GM19395 (cell line): ENCODE data around the gene AGPAT2.

Source experiments
- ATAC-seq: cut with Tn5 transposase; IDR thresholded peaks from one replicate; pipeline ENCODE4 v1.9.1; 2021; ENCODE audit warnings: mild to moderate bottlenecking, moderate library complexity; ENCODE audit not compliant: unreplicated experiment

Gene AGPAT2

DNA sequence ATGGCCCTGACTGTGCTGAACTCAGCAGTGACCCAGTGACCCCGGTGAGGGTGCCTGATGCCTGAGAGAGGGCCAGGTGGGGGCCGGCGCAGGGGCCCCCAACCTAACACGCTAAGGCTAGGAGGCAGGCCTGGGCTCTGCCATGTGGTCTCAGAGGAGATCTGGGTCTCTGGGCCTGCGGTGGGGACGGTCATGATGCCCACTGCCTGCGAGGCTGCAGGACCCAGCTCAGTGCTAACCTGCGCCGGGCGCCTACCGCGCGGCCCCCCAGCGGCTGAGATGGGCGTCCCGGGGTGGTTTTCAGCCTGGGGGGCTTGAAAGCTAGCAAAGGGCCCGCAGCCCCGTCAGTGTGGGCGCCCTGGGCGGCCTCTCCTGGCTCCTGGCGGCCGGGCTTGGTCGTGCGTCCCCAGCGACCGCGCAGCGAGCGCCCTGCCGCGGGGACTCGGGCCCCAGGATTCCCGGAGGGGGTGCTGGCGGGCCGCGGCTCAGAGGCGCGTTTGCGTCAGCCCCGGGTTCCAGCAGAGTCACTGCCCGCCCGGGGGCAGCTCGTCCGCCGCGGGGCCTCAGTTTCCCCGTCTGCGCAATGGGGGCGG lies 22.1 kb downstream of the AGPAT2 start:
- no peak for ATAC-seq

DNA sequence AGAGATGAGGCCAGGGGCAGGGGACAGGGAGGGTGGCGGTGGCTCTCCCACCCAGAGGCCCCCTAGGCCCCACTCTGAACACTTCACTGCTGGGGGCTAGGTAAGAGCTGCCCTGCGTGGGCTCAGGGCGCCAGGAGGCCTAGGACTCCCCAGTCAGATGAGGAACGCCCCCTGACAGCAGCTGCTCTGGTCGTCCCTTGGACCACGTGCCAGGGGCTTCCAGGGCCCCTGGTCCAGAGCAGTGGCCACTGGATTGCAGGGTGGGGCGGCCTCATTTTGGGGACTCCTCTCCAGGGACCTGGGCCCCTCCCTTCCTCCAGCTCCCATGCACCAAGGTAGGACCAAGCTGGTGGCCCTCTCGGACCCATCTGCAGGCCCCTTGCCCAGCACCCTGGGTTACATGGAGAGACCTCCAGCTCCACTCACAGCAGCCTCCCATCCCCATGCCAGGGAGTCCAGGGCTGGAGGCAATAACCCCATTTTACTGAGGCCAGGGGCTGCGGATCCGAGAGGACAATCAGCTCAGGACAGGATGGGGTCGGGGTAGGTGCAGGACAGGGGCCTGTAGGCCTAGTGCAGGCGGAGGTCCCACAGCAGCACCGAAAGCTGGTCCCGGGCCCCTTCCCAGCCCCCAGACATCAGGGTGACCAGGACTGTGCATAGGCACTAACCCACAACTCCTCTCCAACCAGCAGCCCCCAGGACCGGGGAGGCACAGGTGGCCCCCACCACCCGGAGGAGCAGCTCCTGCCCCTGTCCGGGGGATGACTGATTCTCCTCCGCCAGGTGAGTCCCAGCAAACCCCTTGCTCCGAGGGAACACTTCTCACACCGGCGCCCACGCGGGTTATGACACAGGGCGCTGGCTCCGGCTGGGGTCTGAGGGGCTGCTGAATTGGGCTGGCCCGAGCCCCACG lies 23.0 kb downstream of the AGPAT2 start:
- no peak for ATAC-seq

DNA sequence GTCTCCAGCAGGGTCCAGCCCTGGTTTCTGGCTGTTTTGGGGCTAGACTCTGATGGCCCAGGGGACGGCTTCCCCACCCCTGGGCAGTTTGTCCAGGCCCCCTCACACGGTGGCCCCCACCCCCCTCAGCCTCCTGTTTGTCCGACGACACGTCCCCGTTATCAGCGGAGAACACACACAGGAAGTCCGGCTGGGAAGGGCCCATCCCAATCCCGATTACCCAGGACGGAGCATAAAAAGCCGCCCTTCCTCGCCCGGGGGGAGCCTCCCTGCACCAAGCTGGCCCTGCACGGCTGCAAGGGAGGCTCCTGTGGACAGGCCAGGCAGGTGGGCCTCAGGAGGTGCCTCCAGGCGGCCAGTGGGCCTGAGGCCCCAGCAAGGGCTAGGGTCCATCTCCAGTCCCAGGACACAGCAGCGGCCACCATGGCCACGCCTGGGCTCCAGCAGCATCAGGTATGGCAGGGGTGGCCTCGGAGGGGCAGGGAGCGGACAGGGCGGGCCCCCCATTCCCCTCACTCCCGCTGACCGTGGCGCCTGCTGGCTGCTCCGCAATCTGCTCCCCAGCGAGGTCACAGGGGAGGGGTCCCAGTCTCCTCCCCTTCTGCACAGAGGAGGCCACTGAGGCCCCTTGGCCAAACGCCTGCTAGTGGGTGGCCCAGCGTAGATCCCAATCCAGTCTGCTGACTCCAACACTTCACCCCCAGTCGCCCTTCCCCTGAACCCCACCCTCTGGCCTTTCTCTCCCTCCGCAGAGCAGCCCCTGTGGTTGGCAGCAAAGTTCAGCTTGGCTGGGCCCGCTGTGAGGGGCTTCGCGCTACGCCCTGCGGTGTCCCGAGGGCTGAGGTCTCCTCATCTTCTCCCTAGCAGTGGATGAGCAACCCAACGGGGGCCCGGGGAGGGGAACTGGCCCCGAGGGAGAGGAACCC lies 24.3 kb downstream of the AGPAT2 start, which contains the start of gene EGFL7:
EGFL7 (plus strand) TSS at position 261 of the 926 bp plus-strand sequence. CDS start 5,367 bp downstream, outside the sequence.
- no peak for ATAC-seq

DNA sequence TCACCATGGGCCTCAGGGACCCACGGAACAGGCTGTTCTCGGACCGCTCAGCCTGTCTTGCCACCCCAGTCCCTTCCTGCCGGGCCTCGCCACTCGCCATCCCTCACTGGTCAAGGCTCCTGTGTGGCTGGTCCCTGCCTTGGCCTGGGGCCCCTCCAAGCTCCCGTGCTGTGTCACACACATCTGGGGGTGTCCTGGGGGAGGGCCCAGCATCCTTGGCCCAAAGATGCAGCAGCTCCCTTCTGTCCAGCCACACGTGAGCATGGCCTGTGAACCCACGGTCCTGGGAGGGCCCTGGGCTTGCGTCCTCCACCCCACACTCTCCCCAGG lies 25.0 kb downstream of the AGPAT2 start:
- no peak for ATAC-seq

DNA sequence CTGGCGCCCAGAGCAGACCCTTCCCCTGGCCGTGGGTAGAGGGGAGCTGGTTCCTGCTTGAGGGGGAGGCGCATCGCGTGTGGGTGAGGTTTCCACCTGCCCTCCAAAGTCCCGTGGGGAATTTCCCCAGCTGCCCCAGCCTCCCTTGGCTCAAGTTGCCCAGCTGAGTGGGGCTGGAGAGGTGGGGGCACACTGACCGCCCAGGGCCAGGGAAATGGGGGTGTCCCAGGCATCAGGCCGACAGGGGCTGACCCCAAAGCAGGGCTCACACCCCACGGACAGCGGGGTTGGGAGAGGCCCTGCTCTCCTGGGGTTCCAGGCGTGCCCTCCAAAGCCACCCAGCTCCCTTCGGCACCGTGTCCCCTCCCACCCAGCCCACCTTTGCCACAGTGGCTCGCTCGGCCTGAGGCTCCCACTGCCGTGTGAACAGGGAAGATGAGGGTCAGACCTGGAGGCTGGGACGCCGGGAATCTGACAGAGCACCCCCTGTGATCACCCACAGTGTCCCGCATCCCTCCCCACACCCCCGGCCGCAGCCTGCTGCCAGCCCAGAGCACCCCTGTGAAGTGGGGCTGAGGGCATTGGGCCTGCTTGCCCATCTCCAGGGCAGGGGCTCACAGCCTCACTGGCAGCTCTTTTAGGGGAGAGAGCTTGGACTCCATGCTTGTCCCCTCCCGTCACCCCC lies 25.5 kb downstream of the AGPAT2 start:
- ATAC-seq, result no peak

DNA sequence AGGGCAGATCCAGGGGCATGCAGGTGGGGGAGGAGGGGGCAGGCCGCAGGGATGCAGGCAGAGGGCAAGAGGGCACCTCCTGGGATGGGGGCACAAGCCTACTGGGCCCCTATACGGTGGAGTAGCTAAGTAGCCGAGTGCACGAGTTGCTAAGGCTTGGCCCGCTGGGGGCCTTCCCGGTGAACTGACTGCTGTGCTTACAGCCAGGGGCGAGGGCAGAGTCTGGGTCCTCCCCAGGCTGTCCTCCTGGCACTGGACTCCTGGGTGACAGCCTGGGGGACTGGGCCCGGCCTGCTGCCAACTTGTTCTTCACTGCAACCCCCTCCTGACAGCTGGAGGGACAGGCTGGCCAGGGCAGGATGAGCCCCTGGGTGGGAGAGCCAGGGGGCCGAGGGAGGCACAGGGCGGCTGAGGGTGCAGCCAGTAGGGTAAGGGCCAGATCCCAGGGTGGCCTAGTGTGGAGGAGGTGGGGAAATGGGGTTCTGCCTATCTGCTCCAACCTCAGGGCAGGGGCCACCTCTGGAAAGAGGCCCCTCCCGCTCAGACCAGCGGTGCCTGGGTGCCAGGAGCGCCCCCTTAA lies 26.2 kb downstream of the AGPAT2 start:
- ATAC-seq, result no peak

DNA sequence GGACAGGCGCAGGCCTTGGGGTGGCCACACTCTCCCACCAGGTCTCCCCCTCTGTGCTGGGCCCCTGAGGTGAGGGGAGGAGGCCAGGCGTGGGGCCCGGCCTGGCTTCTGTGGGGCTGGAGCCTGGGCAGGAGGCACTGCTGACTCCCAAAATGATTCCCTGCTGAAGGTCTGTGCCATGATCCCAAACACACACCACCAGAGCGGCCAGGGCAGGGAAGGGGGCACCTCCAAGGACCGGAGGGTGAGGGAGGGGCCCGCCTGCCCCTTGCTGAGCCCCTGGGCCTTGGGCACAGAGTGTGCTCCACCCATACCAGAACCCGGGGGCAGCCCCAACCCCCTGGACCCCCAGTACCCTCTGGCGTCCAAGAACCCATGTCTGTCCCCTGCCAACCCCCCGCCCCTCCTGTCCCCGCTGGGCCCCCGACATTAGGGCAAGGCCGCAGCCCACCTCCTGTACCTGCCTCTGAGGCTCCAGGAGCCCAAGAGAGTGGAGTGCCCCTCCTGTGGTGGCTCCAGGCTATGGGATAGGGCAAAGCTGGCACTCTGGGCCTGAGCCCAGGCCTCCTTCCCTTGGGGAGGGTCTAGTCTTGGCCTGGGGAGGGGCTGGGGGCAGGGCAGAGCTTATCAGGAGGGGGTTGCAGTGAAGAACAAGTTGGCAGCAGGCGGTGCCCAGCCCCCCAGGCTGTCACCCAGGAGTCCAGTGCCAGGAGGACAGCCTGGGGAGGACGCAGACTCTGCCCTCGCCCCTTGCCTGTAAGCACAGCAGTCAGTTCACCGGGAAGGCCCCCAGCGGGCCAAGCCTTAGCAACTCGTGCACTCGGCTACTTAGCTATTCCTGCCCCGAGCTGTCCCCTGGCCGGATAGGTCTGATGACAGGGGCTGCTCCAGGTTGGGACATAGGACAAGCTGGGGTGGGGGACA lies 27.1 kb downstream of the AGPAT2 start:
- no peak for ATAC-seq

DNA sequence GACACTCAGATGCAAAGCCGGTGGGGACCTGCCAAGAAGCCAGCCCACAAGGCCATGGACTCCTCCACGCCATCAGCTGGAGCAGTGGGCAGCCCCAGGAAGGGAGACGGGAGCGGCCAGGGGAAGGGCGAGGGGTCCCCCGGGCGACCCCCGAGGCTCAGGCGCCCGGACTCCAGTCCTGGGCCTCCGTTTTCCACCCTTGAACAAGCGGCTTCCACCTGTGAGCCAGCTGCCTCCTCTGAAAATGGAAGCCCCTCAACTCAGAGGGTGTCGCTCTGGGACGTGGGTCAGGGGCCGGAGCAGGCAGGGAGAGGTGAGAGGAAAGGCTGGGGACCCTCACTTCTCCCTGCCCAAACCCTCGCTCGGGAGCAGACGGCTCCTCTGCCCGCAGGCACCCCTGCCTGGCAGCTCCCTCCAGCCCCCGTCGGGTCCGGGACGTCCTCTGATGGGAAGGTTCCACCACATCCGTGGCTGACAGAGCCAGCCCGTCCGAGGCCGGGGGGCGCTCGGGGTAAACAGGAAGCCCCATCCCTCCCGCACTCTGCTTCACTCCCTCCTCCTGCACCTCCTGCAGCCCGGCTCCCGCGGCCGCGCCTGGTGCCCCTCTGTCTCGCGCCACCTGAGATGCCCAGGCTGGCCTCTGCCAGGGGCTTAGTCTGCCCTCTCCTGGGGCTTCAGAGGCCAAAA lies 28.3 kb downstream of the AGPAT2 start:
- ATAC-seq, result no peak

DNA sequence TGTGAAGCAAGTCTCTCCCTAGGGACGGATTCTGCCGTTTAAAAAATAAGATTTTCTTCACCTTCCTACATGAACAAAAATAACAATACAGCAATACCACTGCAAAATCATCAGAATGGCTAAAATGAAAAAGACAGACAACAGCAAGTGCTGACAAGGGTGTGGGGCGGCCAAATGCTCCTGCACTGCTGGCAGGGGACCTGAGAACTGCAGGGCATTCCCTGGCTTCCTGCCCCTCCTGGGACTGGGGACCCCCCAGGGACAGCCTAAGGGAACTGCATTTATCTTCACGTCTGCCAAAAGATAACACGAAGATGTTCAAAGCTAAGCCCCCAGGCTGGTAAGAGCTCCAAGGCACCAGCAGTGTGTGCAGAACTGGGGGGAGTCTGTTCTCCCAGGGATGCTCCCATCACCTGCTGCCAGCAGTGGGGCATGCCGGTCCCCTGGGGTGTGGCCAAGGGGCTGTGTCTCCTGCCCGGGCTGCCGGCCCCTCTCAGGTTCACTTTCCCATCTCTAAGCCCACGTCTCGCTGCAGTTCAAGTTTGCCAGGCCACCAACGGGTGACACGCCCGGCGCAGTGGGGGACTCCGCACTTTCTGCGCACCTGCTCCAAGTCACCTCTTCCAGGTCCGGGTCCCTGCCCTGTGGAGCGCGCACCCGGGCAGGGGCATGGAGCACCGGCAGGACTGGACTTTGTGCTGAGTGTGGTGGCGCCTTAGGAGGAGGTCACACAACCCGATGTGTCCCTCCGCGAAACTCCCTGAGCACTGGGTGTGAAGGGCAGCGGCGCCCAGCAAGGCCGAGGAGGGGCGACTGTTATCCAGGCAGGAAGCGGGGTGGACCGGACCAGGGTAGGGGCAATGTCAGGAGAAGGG lies 29.0 kb downstream of the AGPAT2 start:
- no peak for ATAC-seq

DNA sequence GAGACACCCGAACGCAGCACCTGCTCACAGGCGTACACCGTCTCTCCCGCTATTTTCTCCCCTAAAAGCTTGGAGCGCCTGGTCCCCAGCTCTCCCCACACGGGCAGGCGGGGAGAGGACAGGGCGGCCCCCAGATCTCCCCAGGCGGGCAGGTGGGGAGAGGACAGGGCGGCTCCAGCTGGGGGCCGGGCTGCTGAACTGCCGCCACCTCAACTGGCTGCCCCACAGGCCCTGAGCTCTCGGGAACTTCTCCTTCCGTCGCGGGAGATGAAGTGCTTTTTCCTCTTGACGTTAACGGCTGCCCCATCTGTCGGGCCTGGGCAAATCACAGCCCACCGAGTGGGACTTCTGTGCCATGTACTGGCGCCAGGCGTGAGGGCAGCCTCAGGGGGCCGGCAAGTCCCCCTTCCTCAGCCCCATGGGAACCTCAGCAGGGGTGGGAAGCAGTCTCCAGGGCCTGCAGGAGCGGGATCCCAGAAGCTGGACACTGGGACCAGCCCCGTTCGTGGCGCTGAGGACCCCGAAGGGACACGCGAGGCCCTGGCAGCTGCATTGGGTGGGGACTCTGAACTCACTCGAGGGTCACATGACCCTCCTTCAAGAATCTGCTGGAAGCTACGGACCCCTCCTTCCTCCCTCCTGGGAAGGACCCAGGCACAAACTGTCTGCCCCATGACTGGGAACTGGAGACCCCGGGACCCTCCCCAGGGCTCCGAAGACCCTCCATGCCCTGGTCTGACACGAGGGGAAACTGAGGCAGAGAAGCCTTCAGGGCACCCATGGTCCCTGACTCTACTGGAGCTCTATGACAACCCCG lies 30.3 kb downstream of the AGPAT2 start:
- no peak for ATAC-seq

DNA sequence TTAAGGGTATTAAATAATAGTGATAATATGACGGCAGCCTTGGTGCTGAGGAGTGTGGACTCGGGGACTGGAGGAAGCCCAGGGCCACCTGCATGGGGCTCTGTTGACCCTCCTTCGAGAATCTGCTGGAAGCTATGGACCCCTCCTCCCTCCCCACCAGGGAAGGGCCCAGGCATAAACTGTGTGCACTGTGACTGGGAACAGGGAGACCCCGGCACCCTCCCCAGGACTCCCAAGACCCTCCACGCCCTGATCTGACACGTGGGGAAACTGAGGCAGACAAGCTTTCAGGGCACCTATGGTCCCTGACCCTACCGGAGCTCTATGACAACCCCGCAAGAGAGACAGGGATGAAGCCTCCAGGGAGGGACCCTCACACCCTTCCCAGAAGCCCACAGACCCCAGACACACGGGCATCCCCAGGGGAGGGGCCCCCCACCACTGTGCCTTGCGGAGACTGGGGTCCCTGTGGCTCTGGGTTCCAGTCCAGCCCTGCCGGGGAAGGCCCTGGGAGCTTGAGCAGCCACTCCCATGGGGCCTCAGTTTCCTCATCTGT lies 31.0 kb downstream of the AGPAT2 start:
- no peak for ATAC-seq

DNA sequence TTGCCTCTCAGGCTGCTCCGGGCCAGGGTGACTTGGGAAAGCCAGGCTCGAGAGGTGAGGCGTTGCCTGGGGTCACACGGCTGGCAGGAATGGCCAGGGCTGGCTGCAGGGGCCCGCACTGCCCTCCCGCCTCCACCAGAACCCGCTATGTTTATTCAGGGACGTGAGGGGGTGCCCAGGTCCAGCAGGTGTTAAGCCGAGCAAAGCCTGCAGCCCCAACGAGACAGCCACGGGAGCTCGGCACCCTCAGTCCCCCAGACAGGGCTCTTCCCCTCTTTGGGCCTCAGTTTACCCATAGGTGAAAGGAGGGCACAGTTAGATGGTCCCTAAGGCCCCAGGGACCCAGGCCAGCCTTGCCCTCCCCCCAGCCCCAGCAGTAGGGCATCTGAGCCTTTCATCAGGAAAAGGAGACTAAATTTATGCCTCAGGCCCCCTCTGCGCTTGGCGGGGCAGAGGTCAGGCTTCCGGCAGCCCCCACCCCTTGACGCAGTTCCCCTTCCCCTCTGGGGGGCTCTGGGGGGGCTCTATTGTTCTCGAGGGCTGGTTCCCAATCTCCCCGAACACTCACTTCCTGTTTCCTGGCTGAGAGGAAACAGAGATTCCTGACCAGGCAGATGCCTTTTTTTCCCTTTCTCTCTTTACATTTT lies 31.6 kb downstream of the AGPAT2 start:
- ATAC-seq, result no peak

DNA sequence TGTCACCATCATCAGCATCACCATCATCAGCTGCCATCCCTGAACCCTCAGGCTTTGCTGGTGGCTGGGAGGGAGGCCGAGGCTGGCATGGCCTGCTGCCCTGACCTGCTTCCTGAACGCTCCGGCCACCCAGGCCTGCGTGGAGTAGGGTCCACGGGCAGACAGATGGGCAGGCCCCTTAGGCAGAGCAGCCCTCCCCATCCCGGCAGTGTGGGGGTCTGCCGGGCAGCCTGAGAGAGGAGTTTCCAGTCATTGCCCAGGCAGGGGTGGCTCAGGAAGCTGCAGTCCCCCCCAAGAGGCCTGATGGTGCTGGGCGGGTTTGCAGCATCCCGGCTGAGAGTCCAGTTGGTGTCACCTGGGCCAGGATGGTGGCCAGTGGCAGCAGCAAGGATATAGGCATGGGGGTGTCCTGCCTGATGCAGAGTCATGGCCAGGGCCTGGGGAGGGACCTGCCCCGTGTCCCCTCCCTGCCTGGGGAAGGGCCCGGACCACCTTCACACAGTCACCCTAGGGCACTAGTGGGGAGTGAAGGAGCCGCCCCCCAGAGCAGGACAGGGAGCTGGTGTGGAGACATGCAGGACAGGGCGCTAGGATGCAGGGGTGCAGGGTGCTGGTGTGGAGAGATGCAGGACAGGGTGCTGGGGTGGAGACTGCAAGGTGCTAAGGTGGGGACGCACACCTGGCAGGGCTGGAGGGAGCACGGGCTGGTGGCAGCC lies 32.3 kb downstream of the AGPAT2 start:
- ATAC-seq, result no peak

DNA sequence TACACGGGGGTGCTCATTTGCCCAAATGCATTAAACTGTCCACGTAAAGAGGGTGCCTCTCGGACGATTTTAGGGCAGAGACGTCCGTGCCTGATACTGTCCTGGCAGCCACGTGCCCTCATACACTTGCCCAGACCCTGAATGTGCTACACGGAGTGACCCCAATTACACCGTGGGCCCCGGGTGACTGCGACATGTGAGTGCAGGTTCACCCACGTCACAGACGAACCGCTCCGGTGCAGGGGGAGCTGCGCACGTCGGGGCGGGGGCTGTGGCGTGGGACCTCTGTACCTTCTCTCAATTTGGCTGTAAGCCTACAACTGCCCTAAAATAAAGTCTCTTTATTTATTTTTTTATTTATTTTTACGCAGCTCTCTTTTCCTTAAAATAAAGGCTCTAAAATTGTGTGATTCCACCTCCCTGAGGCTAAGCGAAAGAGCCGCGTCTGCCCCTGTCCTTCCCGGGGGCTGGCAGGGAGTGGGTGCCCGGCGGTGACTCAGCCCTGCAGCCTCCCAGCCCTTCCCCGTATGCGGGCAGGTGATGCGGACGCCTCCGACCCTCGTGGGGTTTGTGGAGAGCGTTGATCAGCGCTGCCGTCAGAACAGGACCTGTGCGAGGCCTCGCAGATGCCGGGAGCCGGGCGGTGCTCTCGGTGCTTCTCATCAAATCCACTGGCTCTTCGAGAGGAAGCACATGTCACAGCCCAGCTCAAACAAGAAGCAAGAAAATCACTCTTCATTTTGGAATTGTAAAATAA lies 33.8 kb downstream of the AGPAT2 start:
- ATAC-seq, result no peak

DNA sequence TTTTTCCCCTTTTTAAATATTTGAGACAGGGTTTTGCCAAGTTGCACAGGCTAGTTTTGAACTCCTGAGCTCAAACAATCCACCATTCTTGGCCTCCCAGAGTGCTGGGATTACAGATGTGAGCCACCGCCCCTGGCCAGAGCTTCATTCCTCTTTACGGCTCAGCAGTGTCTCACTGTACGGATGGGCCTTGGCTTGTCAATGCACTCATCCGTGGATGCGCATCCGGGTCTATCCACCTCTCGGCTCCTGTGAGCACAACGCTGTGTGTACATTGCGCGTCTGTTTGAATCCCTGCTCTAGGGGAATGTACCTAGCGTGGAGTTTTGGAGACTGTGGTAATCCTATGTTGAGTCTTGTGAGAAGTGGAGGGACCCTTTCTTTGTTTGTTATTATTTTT lies 35.4 kb downstream of the AGPAT2 start:
- no peak for ATAC-seq
